Smooth muscle cell (in vitro differentiated cells): Measurements from ENCODE around the gene SNRNP40. TPM values are rescaled to one million over a fixed set of nuclear protein-coding genes. Genes with fewer than 3 reads are reported as not detected.

Source experiments
- DNase-seq: peaks from one replicate; lab custom pipeline; 2025; ENCODE audit not compliant: unreplicated experiment; lab: John Stamatoyannopoulos, UW
- H2AFZ ChIP-seq: fragments of 200-600 bp; sonication (generic); 2 replicates; pipeline ENCODE4 v1.6.0; 2016; ENCODE audit warnings: antibody characterized with exemption, low read depth, mild to moderate bottlenecking
- H3F3A ChIP-seq: fragments of 200-600 bp; sonication (generic); 2 replicates; pipeline ENCODE4 v1.6.0; 2017; ENCODE audit warnings: antibody characterized with exemption, low read depth
- H3K27ac ChIP-seq: fragments of 200-600 bp; sonication (generic); 2 replicates; pipeline ENCODE4 v1.5.1; 2016; ENCODE audit warnings: low read depth, mild to moderate bottlenecking
- H3K27me3 ChIP-seq: fragments of 200-600 bp; sonication (generic); 2 replicates; pipeline ENCODE4 v1.6.1; 2016; ENCODE audit warnings: low read depth, mild to moderate bottlenecking
- H3K36me3 ChIP-seq: fragments of 200-600 bp; sonication (generic); 2 replicates; pipeline ENCODE4 v1.5.1; 2016; ENCODE audit warnings: low read depth
- H3K4me1 ChIP-seq: fragments of 200-600 bp; sonication (generic); 2 replicates; pipeline ENCODE4 v1.5.1; 2016; ENCODE audit warnings: low read depth
- H3K4me2 ChIP-seq: fragments of 200-600 bp; sonication (generic); 2 replicates; pipeline ENCODE4 v1.6.0; 2016; ENCODE audit warnings: mild to moderate bottlenecking
- H3K4me3 ChIP-seq: fragments of 200-600 bp; sonication (generic); 2 replicates; pipeline ENCODE4 v1.5.1; 2016; ENCODE audit warnings: mild to moderate bottlenecking
- H3K79me2 ChIP-seq: fragments of 200-600 bp; sonication (generic); 2 replicates; pipeline ENCODE4 v1.6.0; 2016; ENCODE audit warnings: low read depth, mild to moderate bottlenecking
- H3K9ac ChIP-seq: fragments of 200-600 bp; sonication (generic); 2 replicates; pipeline ENCODE4 v1.6.0; 2016; ENCODE audit warnings: low read depth
- H3K9me3 ChIP-seq: fragments of 200-600 bp; sonication (generic); replicated peaks from 2 replicates; pipeline ENCODE4 v1.5.1; 2016; ENCODE audit warnings: low read depth
- H4K20me1 ChIP-seq: fragments of 200-600 bp; sonication (generic); 2 replicates; pipeline ENCODE4 v1.6.0; 2016; ENCODE audit warnings: low read depth
- CTCF ChIP-seq: fragments of 200-600 bp; sonication (generic); IDR thresholded peaks from 2 replicates; pipeline ENCODE4 v1.5.1; 2017; ENCODE audit warnings: borderline replicate concordance, mild to moderate bottlenecking, antibody characterized with exemption; ENCODE audit not compliant: insufficient read depth, poor library complexity, severe bottlenecking
- WGBS: methylation state at CpG from one replicate; pipeline ENCODE4 v1.1.7; 2016; ENCODE audit warnings: low lambda C conversion rate; 5-methylcytosine and 5-hydroxymethylcytosine counted together
- polyA plus RNA-seq: library from polyadenylated mRNA; unstranded; fragments of >200 nt; fragmentation: Nextera tagmentation; extraction: Ambion mirVana; gene quantifications from 2 replicates; pipeline ENCODE4 v1.2.1, GENCODE V29; 2016
- total RNA-seq: library from RNA; depleted of rRNA; stranded (reverse); fragments of >200 nt; gene quantifications from 2 replicates; pipeline ENCODE4 v1.2.3, GENCODE V29; 2014

Gene SNRNP40
- total and polyA plus RNA-seq, 2 experiments from 2014 or later = 67.6 to 97.2 TPM

DNA sequence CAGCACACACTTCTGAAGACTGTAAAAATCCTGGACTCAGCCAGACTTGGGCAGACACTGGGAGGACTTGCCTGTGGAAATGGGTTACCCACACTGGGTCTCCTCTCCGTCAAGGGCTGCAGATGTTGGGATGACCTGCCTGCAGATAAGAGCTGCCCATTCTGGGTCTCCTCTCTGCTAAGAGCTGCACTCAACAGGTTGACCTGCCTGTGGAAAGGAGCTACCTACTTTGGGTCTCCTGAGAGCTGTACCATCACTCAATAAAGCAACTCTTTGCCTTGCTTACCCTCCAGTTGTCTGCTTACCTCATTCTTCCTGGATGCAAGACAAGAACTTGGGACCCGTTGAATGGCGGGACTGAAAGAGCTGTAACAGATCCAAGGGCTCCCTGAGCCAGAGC is 28.4 kb upstream of the SNRNP40 start:
- H3K4me3 ChIP-seq = no peak overlapping the region

GRCh38 chr1:31324093-31324492 is 27.5 kb upstream of the SNRNP40 start:
- no peak for DNase-seq
- no peaks in the 10 kb centered on the region for H3K9me3 ChIP-seq
- H3K79me2 ChIP-seq = no peaks in the 10 kb centered on the region
- peaks cover 2% of the 10 kb centered on the region for H4K20me1 ChIP-seq
- 100% methylated on average over 4 of the region's 4 CpGs for WGBS
- no peaks in the 10 kb centered on the region for H3K36me3 ChIP-seq
- no peaks in the 10 kb centered on the region for H3F3A ChIP-seq
- TF ChIP-seq CTCF = no peak
- H3K4me2 ChIP-seq = no peak overlapping the region
- no peaks in the 10 kb centered on the region for H3K27me3 ChIP-seq
- H2AFZ ChIP-seq = no peak overlapping the region
- H3K9ac ChIP-seq = no peak overlapping the region
- no peak overlapping the region for H3K4me3 ChIP-seq
- H3K4me1 ChIP-seq = peaks cover 6% of the 10 kb centered on the region
- H3K27ac ChIP-seq = no peak overlapping the region

More for the DNA sequence above, 28.4 kb upstream of the SNRNP40 start:
- H3K4me2 ChIP-seq = no peak overlapping the region
- no peaks in the 10 kb centered on the region for H3F3A ChIP-seq
- WGBS = 96% methylated on average over 3 of the region's 3 CpGs
- no peak for TF ChIP-seq CTCF
- H4K20me1 ChIP-seq = peaks cover 2% of the 10 kb centered on the region
- no peak for DNase-seq
- no peaks in the 10 kb centered on the region for H3K36me3 ChIP-seq
- H3K4me1 ChIP-seq = peaks cover 6% of the 10 kb centered on the region
- no peak overlapping the region for H3K9ac ChIP-seq
- H3K27ac ChIP-seq = no peak overlapping the region
- no peaks in the 10 kb centered on the region for H3K79me2 ChIP-seq
- no peaks in the 10 kb centered on the region for H3K9me3 ChIP-seq
- H3K27me3 ChIP-seq = no peaks in the 10 kb centered on the region
- H2AFZ ChIP-seq = no peak overlapping the region

- no peaks in the 10 kb centered on the region for H3K27me3 ChIP-seq
- peaks cover 9% of the 10 kb centered on the region for H3K36me3 ChIP-seq
- H3K4me3 ChIP-seq = no peak overlapping the region
- H3F3A ChIP-seq = no peaks in the 10 kb centered on the region
- no peak overlapping the region for H3K9ac ChIP-seq
- no peak for DNase-seq
- H3K9me3 ChIP-seq = no peaks in the 10 kb centered on the region
- no peak overlapping the region for H3K4me2 ChIP-seq
- H3K4me1 ChIP-seq = no peaks in the 10 kb centered on the region
- WGBS = 89% methylated on average over 1 of the region's 1 CpG
- no peak for TF ChIP-seq CTCF
- no peak overlapping the region for H2AFZ ChIP-seq
- H3K79me2 ChIP-seq = no peaks in the 10 kb centered on the region
- no peak overlapping the region for H3K27ac ChIP-seq
- no peaks in the 10 kb centered on the region for H4K20me1 ChIP-seq
These were observed 21.6 kb upstream of the SNRNP40 start for GRCh38 chr1:31318146-31318545.

- H3K36me3 ChIP-seq = peaks cover 18% of the 10 kb centered on the region
These were observed 19.3 kb upstream of the SNRNP40 start for GRCh38 chr1:31315902-31316301.

More at GRCh38 chr1:31315902-31316301, 19.3 kb upstream of the SNRNP40 start:
- H3K4me1 ChIP-seq = no peaks in the 10 kb centered on the region
- no peak overlapping the region for H2AFZ ChIP-seq
- no peak overlapping the region for H3K9ac ChIP-seq
- H4K20me1 ChIP-seq = no peaks in the 10 kb centered on the region
- DNase-seq = no peak
- H3K4me2 ChIP-seq = no peak overlapping the region
- no peak overlapping the region for H3K27ac ChIP-seq
- no peaks in the 10 kb centered on the region for H3K27me3 ChIP-seq
- no peak for TF ChIP-seq CTCF
- H3F3A ChIP-seq = no peaks in the 10 kb centered on the region
- H3K4me3 ChIP-seq = no peak overlapping the region
- 100% methylated on average over 3 of the region's 3 CpGs for WGBS
- H3K9me3 ChIP-seq = no peaks in the 10 kb centered on the region
- no peaks in the 10 kb centered on the region for H3K79me2 ChIP-seq
